HepG2 (cell line): ENCODE results near the gene RDH16.

ENCODE experiments used
- DDIT3 ChIP-seq: sonication (generic); formaldehyde crosslinking; IDR thresholded peaks from 2 replicates; pipeline ENCODE4 v1.4.0; 2020; ENCODE audit warnings: mild to moderate bottlenecking, missing genetic modification reagents
- POLR2A ChIP-seq, 2 experiments: IDR thresholded peaks; 2 replicates each; pipeline ENCODE4 v1.6.1; 2011; ENCODE audit warnings: low read depth in 2 of 2, low read length in 2 of 2, mild to moderate bottlenecking in 1 of 2, moderate library complexity in 1 of 2; ENCODE audit not compliant: insufficient read depth in 1 of 2
- POLR2AphosphoS5 ChIP-seq: IDR thresholded peaks from 2 replicates; pipeline ENCODE4 v1.6.1; 2012; ENCODE audit warnings: low read depth, low read length
- SP2 ChIP-seq: sonication (generic); formaldehyde crosslinking; IDR thresholded peaks from 2 replicates; pipeline ENCODE4 v1.5.1; 2020; ENCODE audit warnings: mild to moderate bottlenecking, missing genetic modification reagents
- TAF1 ChIP-seq: sonication (generic); formaldehyde crosslinking; IDR thresholded peaks from 2 replicates; pipeline ENCODE4 v1.4.0; 2020; ENCODE audit warnings: missing genetic modification reagents
- TBL1XR1 ChIP-seq: fragments of 150-350 bp; IDR thresholded peaks from 2 replicates; pipeline ENCODE4 v1.6.1; 2014; ENCODE audit warnings: borderline replicate concordance, low read length; ENCODE audit not compliant: partially characterized antibody
- ZBTB14 ChIP-seq: sonication (generic); formaldehyde crosslinking; IDR thresholded peaks from 2 replicates; pipeline ENCODE4 v1.4.0; 2020; ENCODE audit warnings: missing genetic modification reagents
- ZNF138 ChIP-seq: sonication (generic); formaldehyde crosslinking; IDR thresholded peaks from 2 replicates; pipeline ENCODE4 v1.5.0; 2020; ENCODE audit warnings: mild to moderate bottlenecking, low read depth, missing genetic modification reagents
- ZNF703 ChIP-seq: sonication (generic); formaldehyde crosslinking; IDR thresholded peaks from 2 replicates; pipeline ENCODE4 v1.5.1; 2020; ENCODE audit warnings: missing genetic modification reagents, mild to moderate bottlenecking, moderate library complexity, borderline replicate concordance
- TF ChIP-seq, protein P1 (sequence below): sonication (generic); formaldehyde crosslinking; IDR thresholded peaks from 2 replicates; pipeline ENCODE4 v1.5.0; 2020; ENCODE audit warnings: mild to moderate bottlenecking, missing genetic modification reagents, moderate library complexity

DNA sequence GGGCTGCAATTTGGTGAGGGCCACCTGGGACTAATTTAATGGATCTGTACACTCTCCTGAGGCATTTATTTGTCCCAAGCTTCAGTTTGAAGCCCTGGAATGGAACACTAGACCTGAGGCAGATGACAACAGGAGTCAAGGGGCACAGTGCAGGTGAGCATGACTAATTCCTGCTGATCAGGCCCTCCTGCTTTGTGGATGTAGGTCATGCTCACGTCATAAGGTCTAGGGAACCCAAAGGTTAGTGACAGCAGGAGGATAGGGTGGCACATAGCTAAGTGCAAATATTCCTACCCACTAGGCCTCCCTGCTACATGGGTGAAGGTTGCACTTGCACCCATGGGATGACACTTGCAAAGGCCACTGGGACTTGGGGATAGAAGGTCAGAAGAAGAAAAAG lies 54.0 kb downstream of the RDH16 start:
- TF ChIP-seq TAF1 = no peak
- TF ChIP-seq ZNF138 (CRISPR knock-in tag) = no peak
- no peak for TF ChIP-seq SP2 (CRISPR knock-in tag)
- no peak for TF ChIP-seq POLR2A (IDR thresholded peaks at IDR 0.05; ENCODE audit: insufficient read depth in 1 of 2, low read depth in 2 of 2, low read length in 2 of 2)
- TF ChIP-seq ZNF703 (CRISPR knock-in tag) = no peak
- TF ChIP-seq DDIT3 = no peak
- TF ChIP-seq, protein P1, sequence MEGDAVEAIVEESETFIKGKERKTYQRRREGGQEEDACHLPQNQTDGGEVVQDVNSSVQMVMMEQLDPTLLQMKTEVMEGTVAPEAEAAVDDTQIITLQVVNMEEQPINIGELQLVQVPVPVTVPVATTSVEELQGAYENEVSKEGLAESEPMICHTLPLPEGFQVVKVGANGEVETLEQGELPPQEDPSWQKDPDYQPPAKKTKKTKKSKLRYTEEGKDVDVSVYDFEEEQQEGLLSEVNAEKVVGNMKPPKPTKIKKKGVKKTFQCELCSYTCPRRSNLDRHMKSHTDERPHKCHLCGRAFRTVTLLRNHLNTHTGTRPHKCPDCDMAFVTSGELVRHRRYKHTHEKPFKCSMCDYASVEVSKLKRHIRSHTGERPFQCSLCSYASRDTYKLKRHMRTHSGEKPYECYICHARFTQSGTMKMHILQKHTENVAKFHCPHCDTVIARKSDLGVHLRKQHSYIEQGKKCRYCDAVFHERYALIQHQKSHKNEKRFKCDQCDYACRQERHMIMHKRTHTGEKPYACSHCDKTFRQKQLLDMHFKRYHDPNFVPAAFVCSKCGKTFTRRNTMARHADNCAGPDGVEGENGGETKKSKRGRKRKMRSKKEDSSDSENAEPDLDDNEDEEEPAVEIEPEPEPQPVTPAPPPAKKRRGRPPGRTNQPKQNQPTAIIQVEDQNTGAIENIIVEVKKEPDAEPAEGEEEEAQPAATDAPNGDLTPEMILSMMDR (CRISPR knock-in tag) = no peak
- no peak for TF ChIP-seq ZBTB14 (CRISPR knock-in tag)
- TF ChIP-seq TBL1XR1 = no peak
- no peak for TF ChIP-seq POLR2AphosphoS5
